ENCODE measurements around the gene UNC13A. TPM values are rescaled to one million over a fixed set of nuclear protein-coding genes. Genes with fewer than 3 reads are reported as not detected.
"Not testable (repeated sequence)": the region's sequence is repeated elsewhere in the genome, so short reads cannot be mapped to it uniquely, and the experiment has no call there.

UNC13A gene
- total and polyA plus RNA-seq, 3 donors from 2014 or later: 1.2 to 3.2 (median 2.6) TPM

- H3K9me3 ChIP-seq: no peaks in the 10 kb centered on the region
- no peaks in the 10 kb centered on the region for H3K4me1 ChIP-seq
- H3K4me3 ChIP-seq: no peak overlapping the region
- H3K27ac ChIP-seq: no peak overlapping the region
- no peaks in the 10 kb centered on the region for H3K36me3 ChIP-seq (ENCODE audit: low read depth, missing control alignments)
- TF ChIP-seq CTCF (IDR thresholded peaks at IDR 0.05) (no peak), POLR2A (IDR thresholded peaks at IDR 0.05) (no peak)
- H3K27me3 ChIP-seq: no peaks in the 10 kb centered on the region
- WGBS, 2 donors: 58 to 70% methylated on average over 10 of the region's 10 CpGs
- DNase-seq: no peak
- intact Hi-C loops (cut with DNase I; ENCODE audit: low total_unique reads): no loop called here
Observed at GRCh38 chr19:17599780-17600179, 88.4 kb downstream of the UNC13A start.

- Histone ChIP-seq H3K4me1 (no peaks in the 10 kb centered on the region), H3K27ac (no peak overlapping the region), H3K4me3 (no peak overlapping the region), H3K36me3 (ENCODE audit: low read depth, missing control alignments) (no peaks in the 10 kb centered on the region), H3K9me3 (no peaks in the 10 kb centered on the region), H3K27me3 (no peaks in the 10 kb centered on the region)
- intact Hi-C loops (cut with DNase I; ENCODE audit: low total_unique reads): no loop called here
- 86 to 87% methylated on average over 9 of the region's 9 CpGs for WGBS, 2 donors
- no peak for DNase-seq
- TF ChIP-seq CTCF (IDR thresholded peaks at IDR 0.05): no peak
- no peak for TF ChIP-seq POLR2A (IDR thresholded peaks at IDR 0.05)
Observed at GRCh38 chr19:17598953-17599352, 89.2 kb downstream of the UNC13A start.

GRCh38 chr19:17598063-17598462 lies 90.1 kb downstream of the UNC13A start:
- H3K27ac ChIP-seq; DNase-seq; intact Hi-C loops (cut with DNase I; ENCODE audit: low total_unique reads); H3K36me3 ChIP-seq (ENCODE audit: low read depth, missing control alignments); H3K4me1 ChIP-seq; H3K27me3 ChIP-seq; H3K4me3 ChIP-seq; H3K9me3 ChIP-seq: not testable (repeated sequence)
- 90 to 95% methylated on average over 8 of the region's 8 CpGs for WGBS, 2 donors

- intact Hi-C loops (cut with DNase I; ENCODE audit: low total_unique reads); H3K9me3 ChIP-seq; H3K27me3 ChIP-seq; H3K4me1 ChIP-seq; H3K36me3 ChIP-seq (ENCODE audit: low read depth, missing control alignments); H3K4me3 ChIP-seq; DNase-seq; H3K27ac ChIP-seq: not testable (repeated sequence)
- WGBS, 2 donors: 82 to 94% methylated on average over 7 of the region's 7 CpGs
Observed at GRCh38 chr19:17594296-17594695, 93.9 kb downstream of the UNC13A start.

GRCh38 chr19:17590866-17591265 lies 97.3 kb downstream of the UNC13A start:
- no peaks in the 10 kb centered on the region for H3K36me3 ChIP-seq (ENCODE audit: low read depth, missing control alignments)
- WGBS, 2 donors: 65 to 69% methylated on average over 1 of the region's 1 CpG

GRCh38 chr19:17585395-17585794 lies 102.8 kb downstream of the UNC13A start:
- intact Hi-C loops (cut with DNase I; ENCODE audit: low total_unique reads); H3K9me3 ChIP-seq: not testable (repeated sequence)
- WGBS, 2 donors: 67 to 72% methylated on average over 7 of the region's 7 CpGs

More at GRCh38 chr19:17590866-17591265, 97.3 kb downstream of the UNC13A start:
- TF ChIP-seq POLR2A (IDR thresholded peaks at IDR 0.05) (no peak), CTCF (IDR thresholded peaks at IDR 0.05) (no peak)
- no peak for DNase-seq
- H3K4me1 ChIP-seq: no peaks in the 10 kb centered on the region
- H3K9me3 ChIP-seq: no peaks in the 10 kb centered on the region
- intact Hi-C loops (cut with DNase I; ENCODE audit: low total_unique reads): no loop called here
- no peak overlapping the region for H3K27ac ChIP-seq
- no peak overlapping the region for H3K4me3 ChIP-seq
- no peaks in the 10 kb centered on the region for H3K27me3 ChIP-seq

More at GRCh38 chr19:17585395-17585794, 102.8 kb downstream of the UNC13A start:
- H3K4me3 ChIP-seq; H3K27ac ChIP-seq; H3K27me3 ChIP-seq; H3K4me1 ChIP-seq; H3K36me3 ChIP-seq (ENCODE audit: low read depth, missing control alignments); DNase-seq: not testable (repeated sequence)
